H1 (cell line): Measurements from ENCODE around the gene SLC6A19. TPM values are rescaled to one million over a fixed set of nuclear protein-coding genes. Genes with fewer than 3 reads are reported as not detected.

Experiments used
- CTCF ChIA-PET: fragments of 300-600 bp; sonication (Branson Sonifier 250); formaldehyde crosslinking; loops from one replicate; lab custom pipeline; 2021; ENCODE audit not compliant: partially characterized antibody; lab: Charles Lee
- POLR2A ChIA-PET: fragments of 300-600 bp; sonication (Branson Sonifier 250); formaldehyde crosslinking; loops from one replicate; lab custom pipeline; 2021; ENCODE audit warnings: inconsistent platforms; ENCODE audit not compliant: partially characterized antibody; lab: Charles Lee
- DNase-seq, 2 experiments: peaks; one replicate each; pipeline versions ENCODE4 v3.0.0 to v3.0.0-alpha.2; 2010 to 2022; ENCODE audit warnings: low spot score in 2 of 2, low read depth in 1 of 2, mixed read lengths in 1 of 2
- FAIRE-seq: peaks from 2 replicates; lab custom pipeline; 2011; peaks lifted over from hg19 to GRCh38; lab: Jason Lieb, UNC
- H2AFZ ChIP-seq: 2 replicates; pipeline ENCODE4 v1.8.1; 2012; ENCODE audit warnings: low read length, inconsistent platforms
- H2AK5ac ChIP-seq: 2 replicates; pipeline ENCODE4 v1.6.1; 2013; ENCODE audit warnings: low read depth, low read length
- H2BK120ac ChIP-seq: replicated peaks from 2 replicates; pipeline ENCODE3; 2013; ENCODE audit warnings: low read depth, low read length, inconsistent platforms
- H2BK12ac ChIP-seq: 2 replicates; pipeline ENCODE4 v1.6.1; 2013; ENCODE audit warnings: low read depth, low read length
- H2BK15ac ChIP-seq: 2 replicates; pipeline ENCODE4 v1.6.1; 2013; ENCODE audit warnings: low read length
- H2BK20ac ChIP-seq: 2 replicates; pipeline ENCODE4 v1.6.1; 2013; ENCODE audit warnings: low read length
- H2BK5ac ChIP-seq: 2 replicates; pipeline ENCODE4 v1.6.1; 2013; ENCODE audit warnings: low read depth, low read length
- H3K14ac ChIP-seq: 2 replicates; pipeline ENCODE4 v1.6.1; 2013; ENCODE audit warnings: inconsistent platforms; ENCODE audit not compliant: insufficient read length
- H3K18ac ChIP-seq: 2 replicates; pipeline ENCODE4 v1.6.1; 2013; ENCODE audit warnings: low read length; ENCODE audit errors: extremely low read depth
- H3K23ac ChIP-seq: 2 replicates; pipeline ENCODE4 v1.6.1; 2013; ENCODE audit warnings: inconsistent platforms; ENCODE audit not compliant: insufficient read length
- H3K23me2 ChIP-seq: 2 replicates; pipeline ENCODE4 v1.6.1; 2013; ENCODE audit warnings: low read depth, low read length
- H3K27ac ChIP-seq: 2 replicates; pipeline ENCODE4 v1.6.1; 2011; ENCODE audit warnings: low read depth, low read length, inconsistent platforms
- H3K27me3 ChIP-seq, 4 experiments: replicated peaks in 1 of 4; 1 replicate in 1 of 4; 2 replicates in 3 of 4; pipeline versions ENCODE4 v1.6.1 to v1.8.1; 2011 to 2013; ENCODE audit warnings: low read length in 3 of 4, mild to moderate bottlenecking in 3 of 4, inconsistent platforms in 2 of 4, mixed read lengths in 2 of 4, moderate library complexity in 1 of 4; ENCODE audit not compliant: control insufficient read depth in 3 of 4, insufficient read depth in 3 of 4; ENCODE audit errors: extremely low read depth in 1 of 4
- H3K36me3 ChIP-seq, 4 experiments: 2 replicates each; pipeline versions ENCODE4 v1.6.1 to v1.8.1; 2011 to 2013; ENCODE audit warnings: mild to moderate bottlenecking in 4 of 4, low read length in 3 of 4, moderate library complexity in 2 of 4, control low read depth in 1 of 4, inconsistent platforms in 1 of 4; ENCODE audit not compliant: insufficient read depth in 4 of 4, control insufficient read depth in 2 of 4
- H3K4ac ChIP-seq: replicated peaks from 2 replicates; pipeline ENCODE3; 2013; ENCODE audit warnings: low read length, low read depth, mixed read lengths, inconsistent platforms; ENCODE audit not compliant: insufficient read length
- H3K4me1 ChIP-seq, 4 experiments: replicated peaks in 1 of 4; 1 replicate in 1 of 4; 2 replicates in 3 of 4; pipeline versions ENCODE4 v1.6.1 to v1.8.1; 2011 to 2013; ENCODE audit warnings: low read length in 3 of 4, inconsistent platforms in 2 of 4, mixed read lengths in 1 of 4; ENCODE audit not compliant: insufficient read depth in 4 of 4, control insufficient read depth in 3 of 4
- H3K4me2 ChIP-seq, 2 experiments: 2 replicates each; pipeline versions ENCODE4 v1.6.1 to v1.8.1; 2011 to 2013; ENCODE audit warnings: low read depth in 2 of 2, low read length in 2 of 2, control low read depth in 1 of 2, inconsistent platforms in 1 of 2, mild to moderate bottlenecking in 1 of 2; ENCODE audit not compliant: insufficient read depth in 1 of 2
- H3K4me3 ChIP-seq, 4 experiments: fragments of 200-600, 300-600 bp in 1 of 4; sonication (generic), shearing (Covaris generic), sonication (Bioruptor Twin) in 1 of 4; 2 replicates each; pipeline versions ENCODE4 v1.5.1 to v1.8.1; 2011 to 2016; ENCODE audit warnings: low read length in 4 of 4, low read depth in 3 of 4, control low read depth in 2 of 4, inconsistent platforms in 2 of 4, mild to moderate bottlenecking in 2 of 4, mixed read lengths in 1 of 4, moderate library complexity in 1 of 4; ENCODE audit not compliant: insufficient read depth in 2 of 4; ENCODE audit errors: extremely low read depth in 1 of 4
- H3K56ac ChIP-seq: replicated peaks from 2 replicates; pipeline ENCODE3; 2013; ENCODE audit warnings: low read depth, mild to moderate bottlenecking, mixed read lengths, low read length, inconsistent platforms; ENCODE audit not compliant: insufficient read length
- H3K79me1 ChIP-seq: 2 replicates; pipeline ENCODE4 v1.6.1; 2013; ENCODE audit warnings: low read depth, low read length, control low read depth
- H3K79me2 ChIP-seq, 2 experiments: 2 replicates each; pipeline versions ENCODE4 v1.6.1 to v1.8.1; 2012 to 2013; ENCODE audit warnings: low read length in 2 of 2, mild to moderate bottlenecking in 2 of 2, inconsistent platforms in 1 of 2; ENCODE audit not compliant: insufficient read depth in 2 of 2, control insufficient read depth in 1 of 2
- H3K9ac ChIP-seq, 4 experiments: replicated peaks in 1 of 4; 1 replicate in 1 of 4; 2 replicates in 3 of 4; pipeline versions ENCODE4 v1.6.1 to v1.8.1; 2011 to 2013; ENCODE audit warnings: low read depth in 3 of 4, low read length in 3 of 4, control low read depth in 2 of 4, mild to moderate bottlenecking in 2 of 4, moderate library complexity in 2 of 4, inconsistent platforms in 1 of 4; ENCODE audit errors: extremely low read depth in 1 of 4
- H3K9me3 ChIP-seq, 2 experiments: 2 replicates each; pipeline versions ENCODE4 v1.6.1 to v1.8.1; 2012 to 2013; ENCODE audit warnings: mild to moderate bottlenecking in 2 of 2, moderate library complexity in 2 of 2, control low read depth in 1 of 2, inconsistent platforms in 1 of 2, low read depth in 1 of 2, low read length in 1 of 2, mixed read lengths in 1 of 2; ENCODE audit not compliant: insufficient read depth in 2 of 2
- H4K20me1 ChIP-seq, 2 experiments: replicated peaks in 1 of 2; 2 replicates each; pipeline versions ENCODE3 to v1.8.1; 2011 to 2013; ENCODE audit warnings: inconsistent platforms in 2 of 2, low read length in 2 of 2, mild to moderate bottlenecking in 1 of 2; ENCODE audit not compliant: insufficient read depth in 2 of 2, control insufficient read depth in 1 of 2
- H4K5ac ChIP-seq: 2 replicates; pipeline ENCODE4 v1.6.1; 2013; ENCODE audit warnings: low read length, low read depth, mixed read lengths, inconsistent platforms; ENCODE audit not compliant: insufficient read length
- H4K8ac ChIP-seq: 2 replicates; pipeline ENCODE4 v1.8.0; 2013; ENCODE audit warnings: mild to moderate bottlenecking, moderate library complexity, low read length, inconsistent platforms; ENCODE audit not compliant: insufficient read depth; ENCODE audit errors: extremely low read depth
- H4K91ac ChIP-seq: replicated peaks from 2 replicates; pipeline ENCODE3; 2013; ENCODE audit warnings: low read length, mixed read lengths, inconsistent platforms; ENCODE audit not compliant: insufficient read length
- EGR1 ChIP-seq: IDR thresholded peaks from 2 replicates; pipeline ENCODE4 v1.6.1; 2011; ENCODE audit warnings: low read depth, low read length, borderline replicate concordance
- EP300 ChIP-seq, 2 experiments: IDR thresholded peaks; 1 replicate in 1 of 2; 2 replicates in 1 of 2; pipeline ENCODE4 v1.6.1; 2011 to 2012; ENCODE audit warnings: low read depth in 2 of 2, low read length in 2 of 2, mild to moderate bottlenecking in 2 of 2, borderline replicate concordance in 1 of 2, inconsistent platforms in 1 of 2, moderate library complexity in 1 of 2
- WGBS, 2 experiments: shearing (Covaris generic) in 1 of 2; methylation state at CpG; one replicate each; pipeline versions ENCODE4 v1.1.6 to v1.1.7; 2013 to 2015; ENCODE audit warnings: low lambda C conversion rate in 2 of 2, mixed read lengths in 2 of 2, inconsistent platforms in 1 of 2, low coverage in 1 of 2, missing lambda C conversion rate in 1 of 2; ENCODE audit not compliant: insufficient replicate concordance in 2 of 2, insufficient coverage in 1 of 2, insufficient read length in 1 of 2; ENCODE audit errors: extremely low coverage in 1 of 2, missing lambda C conversion rate in 1 of 2; 5-methylcytosine and 5-hydroxymethylcytosine counted together
- polyA plus RNA-seq, 7 experiments: library from polyadenylated mRNA; depleted of rRNA in 3 of 7; stranded (reverse) in 5 of 7; unstranded in 2 of 7; fragments of >200 nt in 5 of 7; fragments of 200-250 nt in 2 of 7; gene quantifications; 1 replicate in 5 of 7; 2 replicates in 1 of 7; 4 replicates in 1 of 7; pipeline versions ENCODE4 v1.2.1 to v1.2.3, GENCODE V29; 2011 to 2013; ENCODE audit warnings: missing spikeins in 2 of 7, mixed read lengths in 2 of 7
- total RNA-seq: library from RNA; stranded (reverse); fragmentation: NEBNext Ultra II Directional; extraction: Animal tissue kit (Norgen Biotek cat#: 25700); gene quantifications from 2 replicates; pipeline ENCODE4 v1.2.1, GENCODE V29; 2021

SLC6A19 gene
- total and polyA plus RNA-seq, 2 of the 8 experiments (the other 6 are each of a cell fraction or from before 2014, with no cell fraction given): 0.02 TPM; not detected in 1

GRCh38 chr5:1270933-1271914, 69.8 kb downstream of the SLC6A19 start:
- Histone ChIP-seq H3K79me2 (peaks cover 3 to 12% of the 10 kb centered on the region in 2 experiments; a peak in 2 of 4 replicates), H3K14ac (no peak overlapping the region), H3K27me3 (no peaks in the 10 kb centered on the region), H3K56ac (no peak overlapping the region), H4K91ac (no peak overlapping the region), H2BK120ac (no peak overlapping the region), H3K27ac (no peak overlapping the region), H3K4me3 (no peak overlapping the region)
- FAIRE-seq: no peak
- CTCF ChIA-PET: no interaction called here
- peak; percentile 51; the same call in 1 of the 2 replicates for TF ChIP-seq EGR1
- TF ChIP-seq EP300 (IDR thresholded peaks at IDR 0.05; ENCODE audit: borderline replicate concordance in 1 of 2, low read depth in 2 of 2, low read length in 2 of 2): no peak
- TF ChIP-seq, all 59 proteins: peak for 1
- Histone ChIP-seq H3K4me2 (no peak overlapping the region), H4K8ac (no peak overlapping the region), H3K4ac (no peak overlapping the region), H3K23ac (no peak overlapping the region), H2AK5ac (no peak overlapping the region), H3K79me1 (0 out of 2 replicates have a peak, but pooled peaks cover 4% of the 10 kb centered on the region), H3K9me3 (peaks cover 0 to 1% of the 10 kb centered on the region in 2 experiments; a peak in 1 of 4 replicates), H4K20me1 (peaks cover 0 to 4% of the 10 kb centered on the region in 2 experiments), H2BK5ac (no peak overlapping the region), H3K9ac (no peak overlapping the region), H2AFZ (no peak overlapping the region), H3K23me2 (peaks cover 3% of the 10 kb centered on the region; the same call in 1 of the 2 replicates), H2BK12ac (no peak overlapping the region), H3K4me1 (no peaks in the 10 kb centered on the region), H3K18ac (no peak overlapping the region), H2BK15ac (no peak overlapping the region), H4K5ac (no peak overlapping the region), H2BK20ac (no peak overlapping the region), H3K36me3 (peaks cover 1 to 16% (median 3%) of the 10 kb centered on the region in 4 experiments; a peak in 4 of 8 replicates)
- WGBS, 2 experiments: 91% methylated on average over 26 of the region's 39 CpGs; no CpG with 5 or more reads in 1 of the 2 experiments
- DNase-seq: no peak
- POLR2A ChIA-PET: interaction anchor here (1.0 kb wide), 1 partner anchor 17 kb away, joined by 3 read pairs; no protein-coding TSS in a partner anchor
